Stimulated activated CD8-positive, alpha-beta memory T cell treated with anti-CD3 and anti-CD28 coated beads, Interleukin-4, amount 100 ng/mL, for 4 hours (primary cell): ENCODE results near the gene ARG2.

Source experiments
- DNase-seq, 2 donors: peaks; one replicate each; pipeline ENCODE4 v3.0.0-alpha.2; 2020; ENCODE audit warnings: low read depth in 2 of 2, low spot score in 1 of 2

Gene ARG2

GRCh38 chr14:67680121-67680602, 60.4 kb downstream of the ARG2 start:
- DNase-seq, result no peak

GRCh38 chr14:67680941-67681340, 61.2 kb downstream of the ARG2 start:
- no peak for DNase-seq

- DNase-seq, result no peak
These were observed 64.1 kb downstream of the ARG2 start for GRCh38 chr14:67683842-67684241.

- no peak for DNase-seq
These were observed 70.3 kb downstream of the ARG2 start for GRCh38 chr14:67690011-67690410.

- DNase-seq, result peak; percentile 38 to 56
These were observed 75.2 kb downstream of the ARG2 start for GRCh38 chr14:67694791-67695393.

GRCh38 chr14:67695394-67695949, 75.8 kb downstream of the ARG2 start, which contains the start of gene RDH11:
Gene RDH11, minus strand, starts transcription at chr14:67695764. Its CDS starts 61 bp downstream, at chr14:67695703.
- DNase-seq, result peak; percentile 57

GRCh38 chr14:67697006-67697405, 77.3 kb downstream of the ARG2 start:
- DNase-seq, result no peak

GRCh38 chr14:67698179-67698578, 78.5 kb downstream of the ARG2 start:
- no peak for DNase-seq
